LNCAP (cell line): ENCODE results near the gene ABCC1.

Experiments
- TF ChIP-seq, protein P1 (sequence below): fragments of 450-650 bp; IDR thresholded peaks from 2 replicates; pipeline ENCODE4 v1.5.1; 2017; ENCODE audit warnings: mild to moderate bottlenecking

Gene ABCC1

GRCh38 chr16:15949210-15950160, at the start of gene ABCC1:
Gene ABCC1, plus strand, starts transcription at chr16:15949616. Its CDS starts 136 bp downstream, at chr16:15949752.
- TF ChIP-seq, protein P1, sequence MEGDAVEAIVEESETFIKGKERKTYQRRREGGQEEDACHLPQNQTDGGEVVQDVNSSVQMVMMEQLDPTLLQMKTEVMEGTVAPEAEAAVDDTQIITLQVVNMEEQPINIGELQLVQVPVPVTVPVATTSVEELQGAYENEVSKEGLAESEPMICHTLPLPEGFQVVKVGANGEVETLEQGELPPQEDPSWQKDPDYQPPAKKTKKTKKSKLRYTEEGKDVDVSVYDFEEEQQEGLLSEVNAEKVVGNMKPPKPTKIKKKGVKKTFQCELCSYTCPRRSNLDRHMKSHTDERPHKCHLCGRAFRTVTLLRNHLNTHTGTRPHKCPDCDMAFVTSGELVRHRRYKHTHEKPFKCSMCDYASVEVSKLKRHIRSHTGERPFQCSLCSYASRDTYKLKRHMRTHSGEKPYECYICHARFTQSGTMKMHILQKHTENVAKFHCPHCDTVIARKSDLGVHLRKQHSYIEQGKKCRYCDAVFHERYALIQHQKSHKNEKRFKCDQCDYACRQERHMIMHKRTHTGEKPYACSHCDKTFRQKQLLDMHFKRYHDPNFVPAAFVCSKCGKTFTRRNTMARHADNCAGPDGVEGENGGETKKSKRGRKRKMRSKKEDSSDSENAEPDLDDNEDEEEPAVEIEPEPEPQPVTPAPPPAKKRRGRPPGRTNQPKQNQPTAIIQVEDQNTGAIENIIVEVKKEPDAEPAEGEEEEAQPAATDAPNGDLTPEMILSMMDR, result no peak

GRCh38 chr16:15900357-15900756, 49.1 kb upstream of the ABCC1 start:
- TF ChIP-seq, protein P1, result no peak

GRCh38 chr16:15900901-15901500, 48.4 kb upstream of the ABCC1 start:
- TF ChIP-seq, protein P1, result no peak

GRCh38 chr16:15903960-15904359, 45.5 kb upstream of the ABCC1 start:
- TF ChIP-seq, protein P1, result no peak

- TF ChIP-seq, protein P1, result no peak
Measured at GRCh38 chr16:15906439-15906838, 43.0 kb upstream of the ABCC1 start.

- TF ChIP-seq, protein P1, result no peak
Measured at GRCh38 chr16:15907863-15908478, 41.4 kb upstream of the ABCC1 start.

- TF ChIP-seq, protein P1, result no peak
Measured at GRCh38 chr16:15911198-15911597, 38.2 kb upstream of the ABCC1 start.
